GM19467 (cell line): ENCODE measurements around the gene NANOS3.

Experiments
- ATAC-seq: cut with Tn5 transposase; IDR thresholded peaks from one replicate; pipeline ENCODE4 v1.9.1; 2021; ENCODE audit warnings: mild to moderate bottlenecking, moderate library complexity; ENCODE audit not compliant: unreplicated experiment

Gene NANOS3

GRCh38 chr19:13864667-13865570, 12.0 kb upstream of the NANOS3 start:
- ATAC-seq, result no peak

DNA sequence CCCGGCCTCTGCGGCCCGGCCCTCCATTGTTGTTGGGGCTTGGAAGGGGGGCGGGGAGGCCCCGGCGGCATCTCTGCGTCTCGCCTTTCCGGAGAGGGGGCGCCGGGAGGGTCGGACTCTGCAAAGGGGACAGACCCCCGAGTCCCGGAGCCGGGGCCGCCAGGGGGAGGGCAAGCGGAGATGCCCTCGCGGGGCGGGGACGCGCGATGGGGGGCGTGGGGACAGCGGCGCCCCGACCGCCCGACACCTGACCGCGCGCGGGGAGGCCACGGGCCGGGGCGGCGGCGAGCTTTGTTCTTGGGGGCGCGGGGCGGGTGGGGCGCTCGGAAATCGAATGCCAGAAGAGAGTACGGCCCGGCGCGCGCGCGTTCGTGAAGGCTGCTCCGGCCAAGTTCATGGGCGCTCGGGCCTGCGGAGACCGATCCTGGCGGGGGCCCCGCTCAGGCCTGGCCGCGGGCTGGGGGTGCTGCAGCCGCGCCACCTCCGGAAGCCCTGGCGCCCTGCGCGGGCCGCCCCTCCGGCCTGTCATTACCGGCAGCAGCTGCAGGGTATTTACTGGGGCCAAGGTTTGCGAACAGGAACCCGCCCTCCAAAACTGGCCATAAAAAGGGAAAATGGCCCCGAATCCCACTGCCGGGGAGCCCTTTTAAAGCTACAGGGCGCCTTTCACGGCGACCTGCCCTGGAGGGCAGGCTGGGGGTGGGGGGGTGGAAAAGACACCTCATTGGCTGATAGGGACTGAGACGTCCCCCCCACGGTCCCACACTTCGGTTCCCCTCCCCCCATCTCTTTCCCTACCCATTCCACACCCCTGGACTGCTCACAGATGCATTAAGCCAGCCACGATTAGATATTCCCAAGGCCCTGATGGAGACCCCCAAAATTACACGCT, 11.1 kb upstream of the NANOS3 start:
- no peak for ATAC-seq

DNA sequence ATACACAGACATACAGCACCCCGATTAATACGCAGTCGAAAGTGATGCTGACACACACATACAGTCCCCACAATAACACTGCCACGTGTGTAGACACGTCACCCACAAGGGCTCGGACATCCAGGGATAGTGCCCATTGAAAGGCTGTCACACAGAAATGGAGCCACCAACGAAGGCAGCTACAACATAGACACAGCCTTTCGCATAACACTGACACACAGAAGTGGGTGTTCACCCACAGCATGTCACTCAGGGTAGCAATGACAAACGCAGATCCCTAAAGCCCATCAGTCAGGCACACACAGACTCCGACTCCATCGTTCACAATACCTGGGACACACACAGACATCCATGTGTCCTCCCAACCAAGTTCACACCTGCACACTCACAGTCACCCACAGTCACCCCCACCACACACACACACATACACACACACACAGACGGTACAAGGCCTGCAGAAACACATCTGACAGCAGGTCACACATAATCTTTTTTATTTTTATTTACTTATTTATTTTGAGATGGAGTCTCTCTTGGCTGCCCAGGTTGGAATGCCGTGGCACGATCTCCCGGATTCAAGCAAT, 10.4 kb upstream of the NANOS3 start:
- ATAC-seq, result no peak

GRCh38 chr19:13868663-13869062, 8.3 kb upstream of the NANOS3 start:
- no peak for ATAC-seq

DNA sequence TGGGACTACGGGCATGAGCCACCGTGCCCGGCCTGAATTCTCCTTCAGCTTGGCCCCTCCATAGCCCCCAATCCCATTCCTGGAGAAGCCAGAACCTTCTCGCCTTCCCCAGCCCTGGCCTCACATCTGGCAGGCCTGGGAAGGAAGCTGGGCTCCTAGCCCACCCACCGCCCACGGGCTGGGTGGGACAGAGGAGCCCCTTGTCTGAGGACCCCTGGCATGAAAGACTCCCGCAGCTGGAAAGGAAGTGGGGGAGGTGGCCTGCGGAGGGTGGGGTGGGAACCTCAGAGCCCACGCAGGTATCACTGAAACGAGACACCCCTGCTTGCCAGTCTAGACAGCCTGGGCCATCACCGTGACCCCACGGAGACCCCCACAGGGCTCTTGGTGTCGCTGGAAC, 7.7 kb upstream of the NANOS3 start:
- no peak for ATAC-seq

- ATAC-seq, result no peak
Measured at GRCh38 chr19:13870873-13871272, 6.1 kb upstream of the NANOS3 start.

DNA sequence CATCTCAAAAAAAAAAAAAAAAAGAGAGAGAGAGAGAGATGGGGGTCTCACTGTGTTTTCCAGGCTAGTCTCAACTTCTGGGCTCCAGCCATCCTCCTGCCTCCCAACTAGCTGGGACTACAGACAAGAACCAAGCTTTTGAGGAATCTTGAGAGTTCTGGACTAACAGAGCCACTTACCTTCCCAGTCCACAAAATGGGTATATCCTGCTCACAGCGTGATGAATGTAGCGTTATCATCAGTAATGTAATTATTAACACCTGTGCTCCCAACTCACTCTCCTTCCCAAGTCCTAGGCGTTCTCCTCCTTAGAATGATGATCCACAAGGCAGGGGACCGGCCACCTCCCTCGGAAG, 4.6 kb upstream of the NANOS3 start:
- no peak for ATAC-seq

GRCh38 chr19:13872695-13873389, 4.1 kb upstream of the NANOS3 start:
- ATAC-seq, result no peak

GRCh38 chr19:13873834-13874515, 3.0 kb upstream of the NANOS3 start:
- ATAC-seq, result no peak

DNA sequence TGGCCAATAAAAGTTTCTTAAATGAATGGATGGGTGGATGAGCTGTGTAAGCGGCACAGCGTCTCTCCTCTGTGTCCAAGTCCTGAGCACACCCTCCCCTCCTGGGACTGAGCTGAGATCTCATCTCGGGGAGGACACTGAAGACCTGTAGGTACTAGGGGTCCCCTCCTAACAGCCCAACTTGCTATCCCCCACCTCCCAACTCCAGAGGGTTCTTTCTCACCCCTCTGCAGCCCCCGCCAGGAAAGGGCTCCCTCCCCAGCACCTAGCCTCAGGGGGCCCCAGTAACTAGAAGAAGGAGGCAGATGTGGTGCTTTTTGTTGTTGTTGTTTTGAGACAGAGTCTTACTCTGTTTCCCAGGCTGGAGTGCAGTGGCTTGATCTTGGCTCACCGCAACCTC, 1.1 kb upstream of the NANOS3 start:
- ATAC-seq, result no peak

DNA sequence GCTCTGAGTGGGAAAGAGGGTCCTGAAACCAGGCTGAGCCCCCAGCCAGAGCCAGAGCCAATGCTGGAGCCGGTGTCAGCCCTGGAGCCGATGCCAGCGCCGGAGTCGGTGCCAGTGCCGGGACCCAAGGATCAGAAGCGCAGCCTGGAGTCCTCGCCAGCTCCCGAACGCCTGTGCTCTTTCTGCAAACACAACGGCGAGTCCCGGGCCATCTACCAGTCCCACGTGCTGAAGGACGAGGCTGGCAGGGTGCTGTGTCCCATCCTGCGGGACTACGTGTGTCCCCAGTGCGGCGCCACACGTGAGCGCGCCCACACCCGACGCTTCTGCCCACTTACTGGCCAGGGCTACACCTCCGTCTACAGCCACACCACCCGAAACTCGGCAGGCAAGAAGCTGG, 369 bp downstream of the NANOS3 start:
- ATAC-seq, result no peak

GRCh38 chr19:13880059-13881043, 3.4 kb downstream of the NANOS3 start:
- ATAC-seq, result peak; percentile 83

- ATAC-seq, result no peak
Measured at GRCh38 chr19:13881251-13881691, 4.3 kb downstream of the NANOS3 start.

- no peak for ATAC-seq
Measured at GRCh38 chr19:13881692-13882418, 4.9 kb downstream of the NANOS3 start.

GRCh38 chr19:13882419-13882795, 5.5 kb downstream of the NANOS3 start:
- ATAC-seq, result no peak

DNA sequence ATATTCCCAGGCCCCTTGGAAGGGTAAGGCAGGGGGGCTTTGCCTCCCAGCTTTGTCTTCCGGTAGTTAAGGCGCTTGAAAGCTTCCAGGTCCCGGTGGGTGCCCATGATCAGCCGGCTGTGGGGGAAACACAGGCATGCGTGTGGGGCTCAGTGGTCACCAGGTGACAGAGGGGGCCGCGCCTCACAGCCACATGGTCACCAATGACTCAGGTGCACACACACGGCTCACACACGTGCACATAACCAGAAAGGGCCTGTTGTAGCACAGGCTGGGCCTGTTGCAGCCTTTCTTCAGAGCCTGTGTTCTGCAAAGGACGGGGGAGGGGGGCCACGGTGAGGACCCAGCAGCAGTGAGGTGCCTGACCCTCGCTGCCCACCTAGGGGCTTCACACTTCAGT, 5.9 kb downstream of the NANOS3 start:
- ATAC-seq, result no peak

- no peak for ATAC-seq
Measured at GRCh38 chr19:13883516-13884064, 6.7 kb downstream of the NANOS3 start.
